Ecto neural progenitor cell (in vitro differentiated cells): ENCODE data around the gene ADGRV1.

Experiments
- DNase-seq: peaks from one replicate; pipeline ENCODE4 v3.0.0-alpha.2; 2018; ENCODE audit warnings: low spot score

Gene ADGRV1

GRCh38 chr5:91200692-91201091 lies 642.1 kb downstream of the ADGRV1 start:
- DNase-seq = no peak

GRCh38 chr5:91206103-91206502 lies 647.5 kb downstream of the ADGRV1 start:
- no peak for DNase-seq

- DNase-seq = no peak
Measured at GRCh38 chr5:91206734-91207133, 648.1 kb downstream of the ADGRV1 start.

GRCh38 chr5:91207248-91207647 lies 648.7 kb downstream of the ADGRV1 start:
- DNase-seq = no peak

- DNase-seq = no peak
Measured at GRCh38 chr5:91211997-91212713, 653.6 kb downstream of the ADGRV1 start.

GRCh38 chr5:91212714-91213092 lies 654.1 kb downstream of the ADGRV1 start:
- DNase-seq = no peak
